Measurements from ENCODE around the gene TRAF2. TPM values are rescaled to one million over a fixed set of nuclear protein-coding genes. Genes with fewer than 3 reads are reported as not detected.
A peak's percentile ranks its signal among the peaks of the same experiment; 100 is the strongest.

Gene TRAF2
- total RNA-seq, 2 donors from 2014 or later, result 45.9 to 55.1 TPM

DNA sequence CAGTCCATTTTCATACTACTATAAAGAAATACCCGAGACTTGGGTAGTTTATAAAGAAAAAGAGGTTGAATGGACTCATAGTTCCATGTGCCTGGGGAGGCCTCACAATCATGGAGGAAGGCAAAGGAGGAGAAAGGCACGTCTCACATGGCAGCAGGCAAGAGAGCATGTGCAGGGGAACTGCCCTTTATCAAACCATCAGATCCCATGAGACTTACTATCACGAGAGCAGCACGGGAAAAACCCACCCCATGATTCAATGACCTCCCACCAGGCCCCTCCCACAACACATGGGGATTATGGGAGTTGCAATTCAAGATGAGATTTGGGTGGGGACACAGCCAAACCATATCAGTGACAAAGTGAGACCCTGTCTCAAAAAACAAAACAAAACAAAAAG is 19.9 kb downstream of the TRAF2 start:
- Histone ChIP-seq H3K27ac (ENCODE audit: low read depth, low read length) (no peak overlapping the region), H3K9me3 (ENCODE audit: control insufficient read depth, low read length) (no peaks in the 10 kb centered on the region), H3K27me3 (ENCODE audit: control insufficient read depth, insufficient read depth, low read length, poor library complexity, severe bottlenecking) (no peaks in the 10 kb centered on the region), H3K4me3 (ENCODE audit: low read length) (no peak overlapping the region), H3K9ac (ENCODE audit: extremely low read depth, low read length, poor library complexity, severe bottlenecking) (no peak overlapping the region), H3K36me3 (ENCODE audit: control insufficient read depth, insufficient read depth, low read length) (peaks cover 70% of the 10 kb centered on the region), H3K4me1 (ENCODE audit: control insufficient read depth, insufficient read depth, low read length) (no peaks in the 10 kb centered on the region)
- TF ChIP-seq, protein P1, sequence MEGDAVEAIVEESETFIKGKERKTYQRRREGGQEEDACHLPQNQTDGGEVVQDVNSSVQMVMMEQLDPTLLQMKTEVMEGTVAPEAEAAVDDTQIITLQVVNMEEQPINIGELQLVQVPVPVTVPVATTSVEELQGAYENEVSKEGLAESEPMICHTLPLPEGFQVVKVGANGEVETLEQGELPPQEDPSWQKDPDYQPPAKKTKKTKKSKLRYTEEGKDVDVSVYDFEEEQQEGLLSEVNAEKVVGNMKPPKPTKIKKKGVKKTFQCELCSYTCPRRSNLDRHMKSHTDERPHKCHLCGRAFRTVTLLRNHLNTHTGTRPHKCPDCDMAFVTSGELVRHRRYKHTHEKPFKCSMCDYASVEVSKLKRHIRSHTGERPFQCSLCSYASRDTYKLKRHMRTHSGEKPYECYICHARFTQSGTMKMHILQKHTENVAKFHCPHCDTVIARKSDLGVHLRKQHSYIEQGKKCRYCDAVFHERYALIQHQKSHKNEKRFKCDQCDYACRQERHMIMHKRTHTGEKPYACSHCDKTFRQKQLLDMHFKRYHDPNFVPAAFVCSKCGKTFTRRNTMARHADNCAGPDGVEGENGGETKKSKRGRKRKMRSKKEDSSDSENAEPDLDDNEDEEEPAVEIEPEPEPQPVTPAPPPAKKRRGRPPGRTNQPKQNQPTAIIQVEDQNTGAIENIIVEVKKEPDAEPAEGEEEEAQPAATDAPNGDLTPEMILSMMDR (conservative IDR thresholded peaks at IDR 0.05), result no peak
- no peak for DNase-seq
- Mint-ChIP-seq H3K9me3 (no peaks in the 10 kb centered on the region), H3K27me3 (ENCODE audit: insufficient read depth) (no peaks in the 10 kb centered on the region), H3K36me3 (ENCODE audit: low read depth) (peaks cover 80% of the 10 kb centered on the region), H3K4me1 (no peaks in the 10 kb centered on the region), H3K4me3 (no peak overlapping the region), H3K27ac (no peak overlapping the region)
- 81 to 90% methylated on average over 3 to 4 of the region's 4 CpGs for WGBS, 2 experiments (ENCODE audit: insufficient coverage in 1 of 2, insufficient read length in 1 of 2)

DNA sequence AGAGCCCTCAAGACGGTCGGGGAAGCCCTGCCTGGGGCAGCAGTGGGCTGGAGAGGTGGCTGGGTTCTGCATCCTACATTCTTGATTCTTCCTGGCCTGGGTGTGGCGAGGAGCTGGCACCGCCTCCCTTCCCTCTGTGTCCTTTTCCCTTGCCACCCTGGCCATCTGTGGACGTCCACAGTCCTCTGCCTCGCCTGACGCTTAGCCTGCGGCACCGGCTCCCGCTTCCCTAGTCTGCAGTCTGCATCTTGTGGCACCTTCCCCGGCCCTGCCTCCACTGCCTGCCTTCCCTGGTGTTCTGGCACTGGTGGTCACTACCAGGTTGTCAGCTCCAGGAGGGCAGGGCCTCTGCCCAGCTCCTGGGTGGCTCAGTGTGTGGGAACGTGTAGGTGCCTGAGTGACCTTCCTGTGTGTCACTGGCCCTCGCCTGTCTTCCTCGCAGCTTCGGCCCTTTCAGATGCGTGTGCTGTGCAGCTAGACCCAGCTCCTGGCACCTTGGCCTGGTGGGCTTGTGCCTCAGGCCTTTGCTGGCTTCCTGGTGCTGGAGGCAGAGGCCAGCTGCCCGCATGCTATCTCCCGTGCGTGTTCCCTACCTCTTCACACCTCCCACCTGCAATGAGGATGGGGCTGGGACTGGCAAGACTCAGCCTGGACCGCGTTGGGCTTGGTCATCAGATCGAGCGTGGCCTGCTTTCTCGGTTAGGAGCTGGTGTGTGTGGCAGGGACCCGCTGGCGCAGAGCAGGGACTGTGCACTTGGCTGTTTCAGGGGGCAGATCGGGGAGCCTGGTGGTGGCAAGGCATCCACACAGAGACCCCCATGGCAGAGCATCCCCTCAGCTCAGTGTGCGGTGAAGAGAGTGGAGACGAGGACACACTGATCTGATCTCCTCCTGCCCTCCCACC is 20.9 kb downstream of the TRAF2 start:
- H3K4me3 Mint-ChIP-seq, result no peak overlapping the region
- Histone ChIP-seq H3K4me3 (ENCODE audit: low read length) (no peak overlapping the region), H3K36me3 (ENCODE audit: control insufficient read depth, insufficient read depth, low read length) (peaks cover 60% of the 10 kb centered on the region), H3K4me1 (ENCODE audit: control insufficient read depth, insufficient read depth, low read length) (no peaks in the 10 kb centered on the region), H3K27ac (ENCODE audit: low read depth, low read length) (no peak overlapping the region), H3K9me3 (ENCODE audit: control insufficient read depth, low read length) (no peaks in the 10 kb centered on the region), H3K9ac (ENCODE audit: extremely low read depth, low read length, poor library complexity, severe bottlenecking) (no peak overlapping the region), H3K27me3 (ENCODE audit: control insufficient read depth, insufficient read depth, low read length, poor library complexity, severe bottlenecking) (no peaks in the 10 kb centered on the region)
- TF ChIP-seq, protein P1 (conservative IDR thresholded peaks at IDR 0.05), result no peak
- no peaks in the 10 kb centered on the region for H3K27me3 Mint-ChIP-seq (ENCODE audit: insufficient read depth)
- no peak for DNase-seq
- H3K4me1 Mint-ChIP-seq, result no peaks in the 10 kb centered on the region
- peaks cover 71% of the 10 kb centered on the region for H3K36me3 Mint-ChIP-seq (ENCODE audit: low read depth)
- no peaks in the 10 kb centered on the region for H3K9me3 Mint-ChIP-seq
- WGBS, 2 experiments (ENCODE audit: insufficient coverage in 1 of 2, insufficient read length in 1 of 2), result 95% methylated on average over 21 to 29 of the region's 29 CpGs
- H3K27ac Mint-ChIP-seq, result no peak overlapping the region

DNA sequence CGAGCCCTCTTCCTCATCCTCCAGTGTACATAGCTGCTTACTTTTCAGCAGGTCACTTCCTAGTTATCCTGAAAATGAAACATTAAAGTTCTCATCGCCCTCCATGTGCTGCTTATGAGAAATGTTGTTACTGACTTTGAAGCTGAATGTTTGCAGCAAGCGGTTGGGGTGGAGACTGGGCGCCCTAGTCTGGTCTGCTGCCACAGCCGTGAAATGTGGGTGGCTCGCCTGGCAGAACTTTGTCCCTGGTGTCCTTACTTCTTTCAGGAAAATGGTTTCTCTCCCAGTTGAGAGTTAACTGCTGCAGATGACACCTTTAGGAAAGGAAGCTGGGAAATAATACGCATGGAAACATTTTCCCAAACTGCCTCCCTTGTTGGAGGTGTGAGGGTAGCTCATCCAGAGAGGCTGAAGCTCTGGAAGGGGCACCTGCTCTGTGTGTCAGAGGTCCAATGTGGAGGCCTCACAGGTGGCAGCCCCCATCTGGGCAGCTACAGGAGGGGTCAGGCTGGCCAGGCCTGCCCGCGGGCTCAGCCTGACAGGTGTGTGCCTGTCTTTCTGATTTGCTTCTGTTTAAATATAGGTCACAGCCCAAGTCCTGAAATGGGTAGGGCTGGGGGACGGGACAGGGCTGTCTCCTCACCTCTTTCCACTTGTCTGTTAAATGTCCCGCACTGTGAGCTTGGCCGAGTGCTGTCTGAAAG is 24.0 kb downstream of the TRAF2 start:
- DNase-seq, result no peak
- H3K9me3 ChIP-seq (ENCODE audit: control insufficient read depth, low read length), result no peaks in the 10 kb centered on the region
- no peak overlapping the region for H3K27ac ChIP-seq (ENCODE audit: low read depth, low read length)
- no peak overlapping the region for H3K9ac ChIP-seq (ENCODE audit: extremely low read depth, low read length, poor library complexity, severe bottlenecking)
- H3K4me1 ChIP-seq (ENCODE audit: control insufficient read depth, insufficient read depth, low read length), result no peaks in the 10 kb centered on the region
- peaks cover 55% of the 10 kb centered on the region for H3K36me3 ChIP-seq (ENCODE audit: control insufficient read depth, insufficient read depth, low read length)
- 95 to 96% methylated on average over 12 of the region's 12 CpGs for WGBS, 2 experiments (ENCODE audit: insufficient coverage in 1 of 2, insufficient read length in 1 of 2)
- no peak overlapping the region for H3K4me3 Mint-ChIP-seq
- no peaks in the 10 kb centered on the region for H3K27me3 ChIP-seq (ENCODE audit: control insufficient read depth, insufficient read depth, low read length, poor library complexity, severe bottlenecking)
- no peak overlapping the region for H3K4me3 ChIP-seq (ENCODE audit: low read length)
- TF ChIP-seq, protein P1 (conservative IDR thresholded peaks at IDR 0.05), result no peak
- peak overlapping the region; percentile 39 for H3K27ac Mint-ChIP-seq
- H3K27me3 Mint-ChIP-seq (ENCODE audit: insufficient read depth), result no peaks in the 10 kb centered on the region
- H3K9me3 Mint-ChIP-seq, result no peaks in the 10 kb centered on the region
- no peaks in the 10 kb centered on the region for H3K4me1 Mint-ChIP-seq
- peaks cover 65% of the 10 kb centered on the region for H3K36me3 Mint-ChIP-seq (ENCODE audit: low read depth)

Data from endodermal cell (in vitro differentiated cells).